HG02870 (cell line): ENCODE measurements around the gene FAM222A.

ENCODE experiments used
- ATAC-seq: cut with Tn5 transposase; IDR thresholded peaks from one replicate; pipeline ENCODE4 v1.9.1; 2021; ENCODE audit warnings: mild to moderate bottlenecking, moderate library complexity; ENCODE audit not compliant: unreplicated experiment

The FAM222A gene

GRCh38 chr12:109710747-109711595 lies 2.7 kb upstream of the FAM222A start:
- no peak for ATAC-seq

DNA sequence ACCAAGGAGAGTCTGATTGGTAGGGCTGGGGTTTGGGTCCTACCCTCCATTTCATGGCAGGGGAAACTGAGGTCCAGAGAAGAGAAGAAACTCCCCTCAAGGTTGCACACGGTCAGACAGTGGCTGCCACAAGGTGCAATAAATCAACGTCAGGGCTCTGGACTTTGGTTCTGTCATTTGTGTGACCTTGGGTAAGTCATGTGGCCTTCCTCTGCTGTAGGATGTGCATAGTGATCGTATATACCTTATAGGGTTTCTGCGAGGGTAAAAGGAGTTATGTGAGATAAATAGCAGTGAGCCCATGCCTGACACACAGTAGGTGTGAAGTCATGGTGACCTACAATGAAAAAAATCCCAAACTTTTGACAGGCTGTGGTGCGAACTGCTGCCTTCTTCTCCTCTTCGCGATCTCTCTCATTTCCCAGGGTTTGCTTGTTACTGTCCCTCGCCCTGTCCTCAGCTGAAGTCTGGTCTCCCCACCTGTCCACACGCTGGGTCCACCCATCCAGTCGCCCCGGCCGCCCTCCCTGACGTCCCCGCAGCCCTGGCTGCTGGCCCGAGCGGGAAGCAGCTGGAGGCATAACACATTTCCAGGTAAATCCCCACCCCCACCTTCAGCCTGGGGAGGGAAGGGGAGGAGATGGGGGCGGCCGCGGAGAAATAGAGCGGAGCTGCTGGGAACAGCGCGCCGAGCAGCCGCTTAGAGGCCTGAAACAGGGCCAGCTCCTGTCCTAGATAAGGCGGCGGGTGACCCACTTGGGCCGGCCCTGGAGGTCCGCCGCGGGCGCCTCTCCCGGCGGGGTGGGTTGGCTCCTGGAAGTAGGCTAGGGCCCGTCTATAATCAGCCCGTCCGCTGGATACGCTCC lies 1.8 kb upstream of the FAM222A start:
- ATAC-seq: no peak

DNA sequence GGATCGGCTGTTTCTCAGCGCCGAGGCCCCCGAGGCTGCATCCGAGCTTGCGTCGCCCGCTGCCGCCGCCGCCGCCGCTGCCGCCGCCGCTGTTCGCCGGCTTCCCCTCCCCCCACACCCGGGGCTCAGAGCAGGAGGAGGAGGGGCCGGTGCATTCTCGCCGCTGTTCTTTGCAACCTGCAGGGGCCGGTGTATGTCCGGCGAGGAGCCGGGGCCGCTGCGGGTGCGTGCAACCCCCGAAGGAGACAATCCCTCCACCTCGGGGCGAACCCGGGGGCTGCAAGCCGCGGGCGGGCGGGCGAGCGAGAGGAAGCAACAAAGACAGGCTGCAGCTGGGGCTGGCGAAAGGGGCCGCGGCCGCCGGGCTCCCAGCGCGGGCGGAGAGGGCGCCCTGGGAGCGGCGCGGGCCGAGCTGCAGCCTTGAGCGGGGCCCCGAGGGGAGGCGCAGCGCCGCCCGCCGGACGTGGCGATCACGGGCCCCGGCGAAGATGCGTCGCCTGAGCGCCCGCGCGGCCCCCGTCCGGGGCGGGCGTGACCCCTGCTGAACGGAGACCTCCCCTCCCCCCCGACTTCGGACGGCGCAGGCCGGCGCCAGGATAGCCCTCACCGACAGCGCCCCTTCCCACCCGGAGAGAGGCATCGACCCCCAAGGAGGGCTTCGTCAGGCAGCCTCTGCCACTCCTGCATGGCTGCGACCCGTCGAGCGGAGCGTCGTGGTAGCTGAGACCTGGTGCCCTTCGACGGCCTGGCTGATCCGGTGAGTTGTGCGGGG lies 702 bp downstream of the FAM222A start:
- ATAC-seq: no peak

- no peak for ATAC-seq
These were observed 1.3 kb downstream of the FAM222A start for GRCh38 chr12:109714913-109715244.

DNA sequence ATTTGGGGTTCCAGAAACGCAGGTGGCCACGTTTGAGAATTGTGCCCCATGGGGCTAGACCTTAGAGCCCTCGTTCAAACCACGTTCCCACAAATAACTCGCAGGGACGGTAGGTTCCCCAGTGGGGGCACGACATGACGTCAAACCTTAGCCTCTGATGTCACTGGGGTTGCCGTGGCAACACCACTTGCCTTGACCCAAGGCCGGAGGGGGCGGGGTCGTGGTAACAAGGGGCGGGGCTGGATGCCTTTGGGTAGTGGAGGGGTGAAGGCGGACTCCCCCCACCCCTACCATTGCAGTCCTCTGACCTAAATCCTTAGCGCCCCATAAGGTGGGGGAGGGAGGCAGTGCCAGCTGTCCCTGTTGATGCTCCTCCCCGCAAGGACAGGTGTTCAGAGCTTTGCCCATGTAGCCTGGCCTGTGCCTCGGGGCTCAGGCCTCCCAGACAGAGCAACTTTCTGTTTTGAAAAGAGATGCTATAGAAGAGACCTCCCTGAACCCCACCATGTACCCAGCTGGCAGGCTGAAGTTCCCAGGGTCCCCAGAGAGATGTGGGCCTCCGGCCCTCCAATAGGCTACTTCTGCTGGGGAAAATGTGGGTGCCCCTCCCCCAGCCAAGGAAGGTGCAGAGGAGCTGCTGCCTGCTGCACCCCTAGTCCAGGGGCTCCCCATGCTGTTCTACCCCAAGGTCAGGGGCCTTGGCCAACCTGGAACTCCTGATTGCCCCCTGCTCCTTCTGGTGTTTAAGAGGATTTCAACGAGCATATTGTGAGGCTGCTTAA lies 1.9 kb downstream of the FAM222A start:
- ATAC-seq: no peak

DNA sequence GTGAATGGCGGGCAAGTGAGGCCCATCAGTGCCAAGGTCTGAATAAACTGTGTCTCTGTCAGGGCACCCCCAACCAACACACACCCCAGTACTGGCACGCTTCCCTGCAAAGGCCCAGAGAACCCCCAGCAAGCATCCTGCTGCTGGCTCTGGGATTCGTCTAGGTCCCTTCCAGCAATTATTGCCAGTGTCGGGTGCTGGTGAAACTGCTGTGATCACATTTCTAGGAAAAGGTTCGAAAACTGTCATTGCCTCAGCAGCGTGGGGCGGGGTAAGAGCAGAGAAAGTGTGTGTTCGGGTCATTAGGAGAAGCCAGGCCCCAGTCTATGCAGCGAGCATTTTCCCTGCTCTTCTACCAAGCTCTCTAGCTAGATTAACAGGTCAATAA lies 2.5 kb downstream of the FAM222A start:
- no peak for ATAC-seq

DNA sequence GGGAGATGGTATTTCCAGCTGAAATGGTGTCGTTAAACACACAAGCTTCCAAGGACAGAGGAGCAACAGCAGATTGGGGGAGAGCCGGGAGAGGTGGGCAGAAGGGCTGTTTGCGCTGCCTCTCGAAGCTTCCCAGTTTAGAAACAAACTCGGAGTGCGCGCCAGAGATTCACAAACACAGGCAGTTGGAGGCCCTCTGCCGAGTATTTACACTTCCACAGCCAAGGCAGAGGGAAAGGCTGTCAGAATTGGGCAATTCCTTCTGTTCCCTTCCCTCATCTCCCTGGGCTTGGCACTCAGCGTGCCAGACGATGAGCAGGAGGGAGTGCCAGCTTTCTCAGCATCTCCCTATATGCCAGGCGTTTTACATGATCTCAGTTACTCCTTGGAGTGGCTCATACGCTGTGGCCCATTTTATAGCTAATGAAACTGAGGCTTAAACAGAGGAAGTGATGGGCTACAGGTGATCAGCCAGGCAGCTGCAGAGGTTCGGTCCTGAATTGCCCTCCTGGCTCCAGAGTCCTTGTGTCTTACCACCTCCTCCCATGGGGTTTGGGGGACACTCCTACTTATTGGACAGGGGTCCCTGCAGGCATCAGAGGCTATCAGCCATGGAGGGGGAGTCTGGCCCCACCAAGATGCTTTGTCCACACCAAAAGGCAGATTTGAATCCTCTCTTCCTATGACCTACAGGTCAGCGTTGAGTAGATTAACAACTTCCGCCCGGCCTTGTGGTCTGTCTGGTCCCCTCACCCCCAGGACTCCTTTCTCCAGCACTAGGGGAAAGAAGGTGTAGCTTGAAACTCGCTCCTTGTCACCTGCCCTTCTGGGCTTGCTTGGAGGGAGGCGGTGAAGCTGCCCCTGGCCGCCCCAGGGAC lies 3.1 kb downstream of the FAM222A start:
- no peak for ATAC-seq

- no peak for ATAC-seq
These were observed 4.0 kb downstream of the FAM222A start for GRCh38 chr12:109717390-109718357.

DNA sequence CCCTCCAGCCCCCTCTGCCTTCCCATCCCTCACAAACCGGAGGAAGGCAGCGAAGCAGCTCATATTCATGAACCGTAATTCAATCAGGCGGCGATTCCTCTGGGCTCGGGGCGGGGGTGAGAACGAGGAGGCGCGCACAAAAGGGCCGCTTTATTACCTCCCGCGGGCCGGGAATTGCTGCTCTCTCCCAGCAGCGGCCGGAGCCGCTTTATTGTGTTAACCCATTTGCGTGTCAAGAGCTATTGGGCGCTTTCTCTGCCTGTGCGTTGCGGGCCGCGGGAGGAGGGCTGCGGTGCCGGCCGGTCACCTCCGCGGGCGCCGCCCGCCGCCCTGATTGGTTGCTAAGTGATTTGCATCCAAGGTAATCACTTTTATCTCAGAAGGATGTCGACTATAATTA lies 4.8 kb downstream of the FAM222A start:
- no peak for ATAC-seq

DNA sequence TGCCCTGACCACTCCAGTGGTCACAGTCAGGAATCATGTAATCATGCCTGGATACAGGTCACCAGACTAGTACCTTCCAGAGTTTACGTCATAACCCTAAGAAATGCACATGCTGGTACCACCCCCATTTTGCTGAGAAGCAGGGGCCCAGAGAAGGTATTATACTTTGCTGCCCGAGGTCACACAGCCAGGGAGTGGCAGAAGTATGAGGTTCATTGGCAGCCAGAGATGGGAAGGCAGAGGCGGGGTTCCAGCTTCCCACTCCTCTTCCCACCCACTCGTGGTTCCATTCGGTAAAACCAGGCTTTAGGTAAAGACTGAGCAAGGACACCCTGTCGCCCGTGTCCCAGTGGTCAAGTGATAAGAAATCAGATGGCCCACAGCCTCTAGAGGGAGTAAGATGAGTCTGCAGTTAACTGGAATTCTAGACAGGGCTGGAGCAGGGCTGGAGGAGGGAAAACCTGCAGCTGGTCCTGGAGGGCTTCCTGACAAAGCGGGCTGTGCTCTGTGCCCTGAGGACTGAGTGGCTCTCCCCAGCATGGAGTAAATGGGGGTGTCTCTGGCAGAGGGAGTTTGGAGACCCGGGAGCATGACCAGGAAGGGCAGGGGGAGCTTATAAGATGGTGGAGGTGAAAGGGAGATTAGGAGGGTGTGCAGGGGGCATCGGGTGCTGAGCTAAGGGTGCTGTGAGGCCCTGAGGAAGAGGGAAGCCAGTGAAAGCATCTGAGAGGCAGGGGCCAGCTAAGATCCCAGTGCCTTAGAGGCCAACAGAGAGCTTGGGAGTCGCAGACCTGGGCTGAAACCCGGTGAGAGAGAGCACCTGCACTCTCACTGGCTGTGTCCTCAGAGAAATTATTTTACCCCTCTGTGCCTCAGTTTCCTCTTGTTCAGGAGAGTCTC lies 5.7 kb downstream of the FAM222A start:
- ATAC-seq: no peak

- no peak for ATAC-seq
These were observed 6.7 kb downstream of the FAM222A start for GRCh38 chr12:109720152-109720856.

- no peak for ATAC-seq
These were observed 7.2 kb downstream of the FAM222A start for GRCh38 chr12:109720857-109721189.

DNA sequence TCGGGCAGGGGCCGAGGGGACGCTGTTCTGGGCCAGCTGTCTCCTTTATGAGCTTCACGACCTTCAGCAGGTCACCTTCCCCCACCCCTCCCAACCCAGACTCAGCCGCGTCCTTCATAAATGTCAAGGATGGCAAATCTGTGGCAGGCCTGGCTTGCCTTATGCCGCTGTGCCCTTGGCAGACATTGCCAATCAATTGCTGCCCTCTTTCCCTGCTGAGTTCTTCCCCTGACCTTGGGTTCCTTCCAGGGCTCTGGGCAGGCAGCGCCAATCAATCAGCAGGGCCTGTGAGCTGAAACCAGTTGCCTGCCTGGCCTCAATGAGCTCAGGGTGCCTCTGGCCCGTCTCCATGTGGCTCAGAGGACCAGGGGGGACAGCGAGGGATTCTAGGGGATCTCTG lies 7.7 kb downstream of the FAM222A start:
- no peak for ATAC-seq

DNA sequence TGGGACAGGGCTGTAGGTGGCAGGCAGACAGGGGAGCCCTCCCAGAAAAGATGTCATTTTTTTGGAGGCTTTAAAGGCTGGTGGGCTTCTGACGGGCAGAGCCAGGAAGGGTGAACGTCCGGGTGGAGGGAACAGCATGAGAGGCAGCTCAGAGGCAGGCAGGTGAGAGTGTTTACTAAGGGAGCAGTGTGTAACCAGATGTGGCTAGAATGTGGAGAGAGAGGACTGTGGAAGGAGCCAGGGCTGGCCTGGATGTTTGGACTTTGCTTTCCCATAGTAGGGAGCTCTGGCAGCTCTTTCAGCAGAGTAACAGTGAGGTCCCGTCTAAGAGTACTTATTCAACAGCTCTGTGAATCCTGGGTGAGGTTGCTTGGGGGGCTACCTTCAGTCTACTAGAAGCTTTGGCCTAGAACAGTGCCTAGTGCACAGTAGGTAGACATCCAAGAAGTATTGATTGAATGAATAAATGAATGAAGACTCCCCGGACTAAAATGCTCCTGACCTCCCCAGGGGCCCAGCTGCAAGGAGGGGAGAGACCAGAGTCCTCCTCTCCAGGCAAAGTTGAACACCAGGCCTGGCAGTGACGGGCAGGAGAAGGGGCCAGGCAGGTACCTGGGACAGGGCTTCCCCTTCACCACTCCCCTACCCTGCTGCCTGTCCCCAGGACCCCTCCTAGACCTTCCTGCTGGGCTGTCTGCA lies 8.5 kb downstream of the FAM222A start:
- ATAC-seq: no peak

GRCh38 chr12:109722721-109723094 lies 9.1 kb downstream of the FAM222A start:
- ATAC-seq: no peak

DNA sequence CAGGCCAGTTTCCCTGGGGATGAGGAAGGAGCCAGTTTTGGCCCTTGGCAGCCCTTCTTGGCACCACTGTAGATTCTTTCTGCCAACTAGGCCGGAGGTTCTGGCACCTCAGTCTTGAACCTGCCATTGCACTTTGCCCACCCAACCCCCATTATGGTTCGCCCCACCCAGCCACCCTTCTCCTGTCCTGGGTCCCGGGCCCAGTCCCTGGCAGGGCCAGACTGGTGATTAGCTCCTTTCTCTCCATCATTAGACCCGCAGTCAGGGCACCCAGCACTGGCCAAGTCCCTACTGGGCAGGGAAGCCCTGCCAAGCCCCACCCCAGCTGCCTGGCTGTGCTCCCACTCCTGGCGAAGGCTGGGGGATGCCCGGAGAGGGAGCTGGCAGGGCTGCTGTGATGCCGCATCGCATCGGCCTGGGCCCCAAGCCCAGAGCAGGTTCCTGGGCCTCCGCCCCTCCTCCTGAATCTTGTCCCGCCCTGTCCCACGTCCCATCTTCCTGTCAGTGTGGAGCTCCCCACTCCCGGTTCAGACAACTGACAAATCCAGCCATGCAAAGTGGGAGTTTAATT lies 9.8 kb downstream of the FAM222A start:
- no peak for ATAC-seq
